ENCODE data around the gene NR2F1.

- no peak for TF ChIP-seq CTCF (IDR thresholded peaks at IDR 0.05; ENCODE audit: low read depth, low read length)
- no peak for TF ChIP-seq POLR2A (IDR thresholded peaks at IDR 0.05; ENCODE audit: extremely low read depth, insufficient read length)
- TF ChIP-seq, protein P1, sequence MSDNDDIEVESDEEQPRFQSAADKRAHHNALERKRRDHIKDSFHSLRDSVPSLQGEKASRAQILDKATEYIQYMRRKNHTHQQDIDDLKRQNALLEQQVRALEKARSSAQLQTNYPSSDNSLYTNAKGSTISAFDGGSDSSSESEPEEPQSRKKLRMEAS (IDR thresholded peaks at IDR 0.05; ENCODE audit: low read depth, low read length) = no peak
Observed at GRCh38 chr5:93596676-93597490, 13.9 kb downstream of the NR2F1 start.

Measured in NB4 (cell line).